GM12878 (cell line): ENCODE results near the gene MAGI1. TPM values are rescaled to one million over a fixed set of nuclear protein-coding genes. Genes with fewer than 3 reads are reported as not detected.

Source experiments
- ATAC-seq: fragments of 200-7000 bp; cut with Tn5 transposase; 3 replicates; pipeline ENCODE4 v1.9.1; 2020; ENCODE audit warnings: mild to moderate bottlenecking, moderate library complexity
- BruUV-seq: library from RNA; stranded (reverse); fragments of 400-500 nt; replicated peaks from 2 replicates; lab custom pipeline; 2021; lab: Mats Ljungman, UMichigan
- CTCF ChIA-PET: fragments of 300-600 bp; sonication (Branson Sonifier 250); formaldehyde crosslinking; extraction: SDS; loops from one replicate; lab custom pipeline; 2021; ENCODE audit warnings: inconsistent platforms; lab: Yijun Ruan, JAX
- POLR2A ChIA-PET: fragments of 350-600 bp; formaldehyde crosslinking; extraction: SDS; loops from one replicate; lab custom pipeline; 2021; ENCODE audit warnings: inconsistent platforms; lab: Charles Lee
- RAD21 ChIA-PET: fragments of 300-600 bp; sonication (Branson Sonifier 250); formaldehyde crosslinking; loops from one replicate; lab custom pipeline; 2023; ENCODE audit warnings: antibody characterized with exemption; ENCODE audit not compliant: unreplicated experiment; lab: Charles Lee
- SMC1A ChIA-PET: fragments of 300-600 bp; sonication (Branson Sonifier 250); formaldehyde crosslinking; loops from one replicate; lab custom pipeline; 2023; ENCODE audit not compliant: unreplicated experiment, uncharacterized antibody; lab: Charles Lee
- DNase-seq: peaks from one replicate; pipeline ENCODE4 v3.0.0-alpha.2; 2011; ENCODE audit warnings: low read depth, low spot score
- FAIRE-seq: peaks from 3 replicates; lab custom pipeline; 2011; peaks lifted over from hg19 to GRCh38; lab: Jason Lieb, UNC
- H2AFZ ChIP-seq: 2 replicates; pipeline ENCODE4 v1.6.0; 2011; ENCODE audit warnings: low read depth, low read length, control low read depth; ENCODE audit not compliant: control insufficient read depth
- H3K27ac ChIP-seq: 2 replicates; pipeline ENCODE4 v1.5.1; 2011; ENCODE audit warnings: control low read depth; ENCODE audit not compliant: control insufficient read depth, insufficient read depth
- H3K27me3 ChIP-seq, 2 experiments: replicated peaks in 1 of 2; 2 replicates each; pipeline versions ENCODE4 v1.6.0 to v1.6.1; 2011; ENCODE audit warnings: low read length in 1 of 2; ENCODE audit not compliant: control insufficient read depth in 2 of 2, insufficient read depth in 2 of 2
- H3K36me3 ChIP-seq, 2 experiments: 2 replicates each; pipeline ENCODE4 v1.5.1; 2011; ENCODE audit warnings: low read length in 1 of 2; ENCODE audit not compliant: control insufficient read depth in 2 of 2, insufficient read depth in 2 of 2
- H3K4me1 ChIP-seq: 2 replicates; pipeline ENCODE4 v1.6.1; 2011; ENCODE audit warnings: mild to moderate bottlenecking, low read length, moderate library complexity, mixed read lengths; ENCODE audit not compliant: control insufficient read depth, insufficient read depth
- H3K4me2 ChIP-seq: 2 replicates; pipeline ENCODE4 v1.6.0; 2011; ENCODE audit warnings: control low read depth; ENCODE audit not compliant: control insufficient read depth, insufficient read depth
- H3K4me3 ChIP-seq: fragments of 200-600 bp; sonication (generic); 2 replicates; pipeline ENCODE4 v1.5.1; 2016
- H3K79me2 ChIP-seq: 2 replicates; pipeline ENCODE4 v1.6.0; 2011; ENCODE audit warnings: low read length; ENCODE audit not compliant: control insufficient read depth, insufficient read depth
- H3K9ac ChIP-seq: 2 replicates; pipeline ENCODE4 v1.8.0; 2011; ENCODE audit warnings: low read length, control low read depth, mixed read lengths; ENCODE audit not compliant: control insufficient read depth, insufficient read depth
- H3K9me3 ChIP-seq: replicated peaks from 3 replicates; pipeline ENCODE4 v1.5.1; 2011; ENCODE audit warnings: mild to moderate bottlenecking, low read length; ENCODE audit not compliant: control insufficient read depth, insufficient read depth
- H4K20me1 ChIP-seq: 2 replicates; pipeline ENCODE4 v1.6.0; 2011; ENCODE audit not compliant: control insufficient read depth, insufficient read depth
- BRCA1 ChIP-seq: IDR thresholded peaks from 2 replicates; pipeline ENCODE4 v1.6.1; 2011; ENCODE audit warnings: low read depth, low read length, improper control_type of control experiment
- CHD4 ChIP-seq: fragments of 200-600 bp; sonication (generic); IDR thresholded peaks from 2 replicates; pipeline ENCODE4 v1.6.1; 2016; ENCODE audit warnings: mild to moderate bottlenecking
- CREM ChIP-seq: IDR thresholded peaks from 2 replicates; pipeline ENCODE4 v1.6.1; 2014; ENCODE audit warnings: antibody characterized with exemption, low read depth
- FOS ChIP-seq: IDR thresholded peaks from 3 replicates; pipeline ENCODE4 v1.6.1; 2011; ENCODE audit warnings: borderline replicate concordance; ENCODE audit not compliant: insufficient read length; ENCODE audit errors: extremely low read depth
- MAX ChIP-seq: IDR thresholded peaks from 2 replicates; pipeline ENCODE4 v1.6.1; 2012; ENCODE audit warnings: low read depth, low read length, improper control_type of control experiment
- MEF2B ChIP-seq: fragments of 450-650 bp; IDR thresholded peaks from 2 replicates; pipeline ENCODE4 v1.6.1; 2018; ENCODE audit warnings: mild to moderate bottlenecking, moderate library complexity; ENCODE audit not compliant: partially characterized antibody, poor library complexity, severe bottlenecking
- NBN ChIP-seq: fragments of 450-650 bp; IDR thresholded peaks from 2 replicates; pipeline ENCODE4 v1.6.1; 2016
- NR2F1 ChIP-seq: fragments of 450-650 bp; conservative IDR thresholded peaks from 2 replicates; pipeline ENCODE4 v1.6.1; 2017; ENCODE audit warnings: mild to moderate bottlenecking
- PBX3 ChIP-seq: IDR thresholded peaks from 2 replicates; pipeline ENCODE4 v1.6.1; 2011; ENCODE audit warnings: mild to moderate bottlenecking, low read depth, low read length, moderate library complexity; ENCODE audit not compliant: insufficient replicate concordance
- RAD51 ChIP-seq: fragments of 450-650 bp; IDR thresholded peaks from 2 replicates; pipeline ENCODE4 v1.6.1; 2016; ENCODE audit warnings: moderate library complexity, mild to moderate bottlenecking, inconsistent platforms
- REST ChIP-seq: IDR thresholded peaks from 2 replicates; pipeline ENCODE4 v1.6.1; 2012; ENCODE audit warnings: mild to moderate bottlenecking, low read depth, low read length
- YY1 ChIP-seq: IDR thresholded peaks from 2 replicates; pipeline ENCODE4 v1.6.1; 2011; ENCODE audit warnings: low read depth, mild to moderate bottlenecking, low read length
- ZBED1 ChIP-seq: IDR thresholded peaks from 2 replicates; pipeline ENCODE4 v1.6.1; 2016; ENCODE audit warnings: borderline replicate concordance
- ZBTB11 ChIP-seq: fragments of 450-650 bp; formaldehyde crosslinking; IDR thresholded peaks from 2 replicates; pipeline ENCODE4 v1.5.0; 2022; ENCODE audit warnings: mild to moderate bottlenecking, missing genetic modification characterization
- ZSCAN29 ChIP-seq: fragments of 450-650 bp; IDR thresholded peaks from 2 replicates; pipeline ENCODE4 v1.6.1; 2017; ENCODE audit warnings: mild to moderate bottlenecking, moderate library complexity
- WGBS: methylation state at CpG from one replicate; pipeline ENCODE4 v1.1.6; 2016; ENCODE audit warnings: low lambda C conversion rate; ENCODE audit not compliant: insufficient replicate concordance, insufficient coverage; ENCODE audit errors: missing lambda C conversion rate; 5-methylcytosine and 5-hydroxymethylcytosine counted together
- in situ Hi-C: fragments of 300-500 bp; cut with MboI; formaldehyde crosslinking; loops from 9 replicates; pipeline ENCODE4 v1.14.3; 2018; ENCODE audit warnings: mixed read lengths
- intact Hi-C: fragments of 100-400 bp; cut with micrococcal nuclease; formaldehyde crosslinking; loops from one replicate; pipeline ENCODE4 v1.14.2; 2022; ENCODE audit not compliant: unreplicated experiment
- polyA plus RNA-seq, 11 experiments: library from polyadenylated mRNA; depleted of rRNA in 4 of 11; unstranded in 6 of 11; stranded (reverse) in 5 of 11; fragments of >200 nt; fragmentation: Nextera tagmentation in 4 of 11; fragmentation: Illumina TruSeq in 1 of 11; extraction: Ambion mirVana in 4 of 11; extraction: Trizol in 1 of 11; gene quantifications; 1 replicate in 1 of 11; 2 replicates in 10 of 11; pipeline versions ENCODE4 v1.2.1 to v1.2.3, GENCODE V29; 2011 to 2016; ENCODE audit warnings: inconsistent platforms in 2 of 11, missing spikeins in 2 of 11, low read depth in 1 of 11
- total RNA-seq, 4 experiments: library from RNA; depleted of rRNA in 3 of 4; stranded (reverse); fragments of >200 nt in 3 of 4; fragmentation: Illumina TruSeq in 1 of 4; extraction: Trizol in 1 of 4; gene quantifications; 2 replicates each; pipeline versions ENCODE4 v1.2.1 to v1.2.3, GENCODE V29; 2013 to 2021

The MAGI1 gene
- total and polyA plus RNA-seq, 10 of the 15 experiments (the other 5 are each of a cell fraction or from before 2014, with no cell fraction given), result 0.02 to 3.3 (median 0.29) TPM; not detected in 1

- WGBS, result 21% methylated on average over 4 of the region's 4 CpGs
- Histone ChIP-seq H3K36me3 (no peaks in the 10 kb centered on the region), H3K9me3 (no peaks in the 10 kb centered on the region), H4K20me1 (no peaks in the 10 kb centered on the region), H3K9ac (no peak overlapping the region), H3K4me2 (no peak overlapping the region), H3K4me1 (no peaks in the 10 kb centered on the region), H2AFZ (no peak overlapping the region), H3K27me3 (no peaks in the 10 kb centered on the region), H3K79me2 (no peaks in the 10 kb centered on the region), H3K27ac (no peak overlapping the region), H3K4me3 (no peak overlapping the region)
- DNase-seq (no peak), FAIRE-seq (no peak), ATAC-seq (no peak)
- ChIA-PET POLR2A (interaction anchor here (0.5 kb wide), 2 partner anchors 286 to 451 kb away, joined by 6 read pairs; no protein-coding TSS in a partner anchor), CTCF (no interaction called here), RAD21 (no interaction called here), SMC1A (interaction anchor here (0.7 to 1.3 kb wide), 3 partner anchors 8 to 59 kb away, joined by 3 to 5 read pairs (median 3); no protein-coding TSS in a partner anchor)
- BruUV-seq, result no TSS peak
- in situ Hi-C loops, result no loop called here
- intact Hi-C loops, result no loop called here
- TF ChIP-seq CREM (no peak), BRCA1 (no peak), ZBED1 (no peak), FOS (no peak), REST (no peak), YY1 (no peak), NBN (no peak), MAX (no peak), ZSCAN29 (no peak), CHD4 (no peak), RAD51 (no peak), MEF2B (no peak), ZBTB11 (CRISPR knock-in tag) (no peak), PBX3 (no peak), NR2F1 (no peak)
These were observed 477.8 kb downstream of the MAGI1 start for GRCh38 chr3:65560901-65561300.
